Trophoblast cell (in vitro differentiated cells and primary cell): ENCODE results near the gene COL19A1.

Experiments used
- DNase-seq, 2 donors: peaks; one replicate each; pipeline ENCODE4 v3.0.0-alpha.2; 2016
- H2AFZ ChIP-seq: 2 replicates; pipeline ENCODE4 v1.6.1; 2013; ENCODE audit warnings: low read length, moderate library complexity, mild to moderate bottlenecking; ENCODE audit not compliant: insufficient read depth, poor library complexity
- H2AK5ac ChIP-seq: 2 replicates; pipeline ENCODE4 v1.6.1; 2013; ENCODE audit warnings: mild to moderate bottlenecking, low read length
- H2BK120ac ChIP-seq: 2 replicates; pipeline ENCODE4 v1.6.1; 2013; ENCODE audit warnings: low read length, mild to moderate bottlenecking, moderate library complexity; ENCODE audit not compliant: insufficient read depth, poor library complexity
- H2BK12ac ChIP-seq: 2 replicates; pipeline ENCODE4 v1.6.1; 2013; ENCODE audit warnings: mild to moderate bottlenecking, low read length, moderate library complexity
- H2BK5ac ChIP-seq: 2 replicates; pipeline ENCODE4 v1.6.1; 2013; ENCODE audit warnings: low read length, low read depth, moderate library complexity, mild to moderate bottlenecking; ENCODE audit not compliant: poor library complexity
- H3K14ac ChIP-seq: 2 replicates; pipeline ENCODE4 v1.6.1; 2013; ENCODE audit warnings: mild to moderate bottlenecking, low read length
- H3K18ac ChIP-seq: 2 replicates; pipeline ENCODE4 v1.6.1; 2013; ENCODE audit warnings: mild to moderate bottlenecking, low read length
- H3K23ac ChIP-seq: 2 replicates; pipeline ENCODE4 v1.6.1; 2013; ENCODE audit warnings: low read length
- H3K27ac ChIP-seq: 2 replicates; pipeline ENCODE4 v1.5.1; 2013; ENCODE audit warnings: low read depth, mild to moderate bottlenecking, inconsistent platforms, low read length, moderate library complexity
- H3K27me3 ChIP-seq: 2 replicates; pipeline ENCODE4 v1.6.1; 2013; ENCODE audit warnings: inconsistent platforms, mild to moderate bottlenecking, low read length, moderate library complexity; ENCODE audit not compliant: insufficient read depth
- H3K36me3 ChIP-seq, 2 experiments: 1 replicate in 1 of 2; 2 replicates in 1 of 2; pipeline ENCODE4 v1.6.1; 2013; ENCODE audit warnings: low read length in 2 of 2, mild to moderate bottlenecking in 2 of 2, moderate library complexity in 1 of 2; ENCODE audit not compliant: insufficient read depth in 2 of 2, control insufficient read depth in 1 of 2
- H3K4ac ChIP-seq: 2 replicates; pipeline ENCODE4 v1.6.1; 2013; ENCODE audit warnings: low read depth, mild to moderate bottlenecking, low read length, moderate library complexity
- H3K4me1 ChIP-seq, 2 experiments: 1 replicate in 1 of 2; 2 replicates in 1 of 2; pipeline ENCODE4 v1.6.1; 2013; ENCODE audit warnings: low read length in 2 of 2, mild to moderate bottlenecking in 2 of 2, moderate library complexity in 1 of 2; ENCODE audit not compliant: insufficient read depth in 2 of 2, control insufficient read depth in 1 of 2
- H3K4me2 ChIP-seq: 2 replicates; pipeline ENCODE4 v1.6.1; 2013; ENCODE audit warnings: inconsistent platforms, mild to moderate bottlenecking, low read length, moderate library complexity
- H3K4me3 ChIP-seq: 2 replicates; pipeline ENCODE4 v1.5.1; 2013; ENCODE audit warnings: mild to moderate bottlenecking, low read depth, low read length, inconsistent platforms
- H3K79me1 ChIP-seq: one replicate; pipeline ENCODE4 v1.6.1; 2013; ENCODE audit warnings: low read length
- H3K79me2 ChIP-seq: 2 replicates; pipeline ENCODE4 v1.6.1; 2013; ENCODE audit warnings: low read length, mild to moderate bottlenecking; ENCODE audit not compliant: control insufficient read depth, insufficient read depth, poor library complexity
- H3K9ac ChIP-seq: 2 replicates; pipeline ENCODE4 v1.6.1; 2013; ENCODE audit warnings: mild to moderate bottlenecking, low read length
- H3K9me3 ChIP-seq: 2 replicates; pipeline ENCODE4 v1.6.1; 2013; ENCODE audit warnings: low read depth, mild to moderate bottlenecking, control low read depth, inconsistent platforms, low read length; ENCODE audit not compliant: insufficient read depth
- H4K12ac ChIP-seq: 2 replicates; pipeline ENCODE4 v1.6.1; 2013; ENCODE audit warnings: low read depth, mild to moderate bottlenecking, low read length, moderate library complexity
- H4K8ac ChIP-seq: 2 replicates; pipeline ENCODE4 v1.6.1; 2013; ENCODE audit warnings: low read depth, mild to moderate bottlenecking, low read length, moderate library complexity
- H4K91ac ChIP-seq: one replicate; pipeline ENCODE4 v1.6.1; 2013; ENCODE audit warnings: low read depth, mild to moderate bottlenecking, low read length, moderate library complexity
- WGBS: extraction: QIAGEN DNeasy Blood & Tissue Kit; methylation state at CpG from one replicate; pipeline ENCODE4 v1.1.7; 2013; ENCODE audit warnings: missing lambda C conversion rate; ENCODE audit not compliant: insufficient read length, insufficient coverage; ENCODE audit errors: extremely low coverage; 5-methylcytosine and 5-hydroxymethylcytosine counted together

Gene COL19A1

DNA sequence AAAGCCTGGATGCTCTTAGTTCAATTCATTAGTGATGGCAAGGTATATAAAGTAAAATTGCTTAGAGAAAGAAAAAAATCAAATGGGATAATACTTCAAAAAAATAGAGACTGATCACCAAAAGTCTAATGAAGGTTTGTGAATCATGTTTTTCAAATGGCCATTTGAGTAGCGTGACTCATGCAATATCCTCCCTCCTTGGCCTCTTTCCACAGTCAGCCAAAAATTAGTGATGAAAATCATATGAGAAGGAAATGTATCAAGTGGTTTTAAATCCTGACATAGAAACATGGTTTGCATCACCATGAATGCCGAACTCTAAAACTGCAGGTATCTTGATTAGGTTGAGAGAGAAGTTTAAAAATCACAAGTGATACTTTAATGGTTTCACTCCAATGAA is 1.2 kb upstream of the COL19A1 start:
- Histone ChIP-seq H4K91ac (no peak overlapping the region), H2BK120ac (no peak overlapping the region), H3K18ac (no peak overlapping the region), H3K4ac (no peak overlapping the region), H2BK12ac (no peak overlapping the region), H3K9me3 (no peaks in the 10 kb centered on the region), H3K27ac (no peak overlapping the region), H3K4me2 (no peak overlapping the region), H3K4me3 (no peak overlapping the region), H3K23ac (no peak overlapping the region), H4K12ac (no peak overlapping the region), H3K14ac (no peak overlapping the region), H2AK5ac (no peak overlapping the region), H3K79me1 (peaks cover 9% of the 10 kb centered on the region), H3K79me2 (peaks cover 3% of the 10 kb centered on the region), H3K9ac (no peak overlapping the region), H4K8ac (no peak overlapping the region), H3K36me3 (no peaks in the 10 kb centered on the region), H3K27me3 (no peaks in the 10 kb centered on the region), H3K4me1 (peaks cover 0 to 2% of the 10 kb centered on the region in 2 experiments), H2BK5ac (no peak overlapping the region), H2AFZ (no peak overlapping the region)
- no peak for DNase-seq
- no CpG with 5 or more reads among the region's 2 CpGs for WGBS

DNA sequence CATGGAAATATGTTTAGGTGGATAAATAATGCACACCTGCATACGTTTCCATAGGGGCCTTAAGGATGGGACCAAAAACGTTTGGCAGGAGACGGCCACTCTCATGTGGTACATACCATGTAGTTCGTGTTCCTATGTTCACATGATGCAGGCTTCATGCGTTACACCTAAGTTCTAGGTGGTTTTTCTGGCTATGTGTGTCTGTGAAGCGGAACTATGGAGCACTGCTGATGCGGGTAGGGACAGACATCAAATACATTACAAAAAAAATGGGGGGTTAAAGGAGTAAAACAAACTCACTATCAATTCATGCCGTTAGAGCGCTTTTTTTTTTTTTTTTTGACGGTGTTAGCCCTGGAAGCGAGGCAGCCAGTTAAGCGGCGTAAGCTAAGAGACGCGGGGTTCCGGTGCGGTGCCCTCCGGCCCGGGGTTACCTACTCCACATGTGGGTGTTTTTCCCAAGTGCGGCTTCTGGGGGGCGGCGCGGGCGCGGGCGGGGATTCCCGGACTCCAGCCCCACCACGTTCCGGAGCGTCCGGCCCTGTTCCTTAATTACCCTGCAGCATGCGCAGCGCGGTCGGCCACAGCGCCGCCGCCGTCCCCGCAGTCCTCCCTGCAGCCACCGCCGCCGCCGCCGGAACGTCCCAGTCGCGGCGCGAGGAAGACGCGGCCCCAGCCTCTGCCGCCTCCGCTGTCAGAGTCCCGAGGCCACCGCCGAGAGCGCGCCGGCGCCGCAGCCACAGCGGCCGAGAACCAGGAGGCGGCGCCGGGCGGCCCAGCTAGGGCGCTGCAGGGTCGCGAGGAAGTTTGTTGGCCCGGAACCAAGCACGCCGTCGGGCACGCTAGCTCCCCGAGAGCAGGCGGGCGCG is 648 bp downstream of the COL19A1 start:
- Histone ChIP-seq H3K14ac (peak overlapping the region; percentile 47), H3K36me3 (no peaks in the 10 kb centered on the region), H3K79me2 (peaks cover 3% of the 10 kb centered on the region), H4K91ac (peak overlapping the region; percentile 49), H2BK5ac (peak overlapping the region; percentile 18), H3K4me2 (peak overlapping the region; percentile 99), H3K4ac (peak overlapping the region; percentile 24), H2BK12ac (peak overlapping the region; percentile 4), H3K23ac (no peak overlapping the region), H4K8ac (peak overlapping the region; percentile 64), H2AK5ac (no peak overlapping the region), H2AFZ (peak overlapping the region; percentile 62), H2BK120ac (peak overlapping the region; percentile 27), H3K79me1 (peaks cover 9% of the 10 kb centered on the region), H3K27ac (peak overlapping the region; percentile 18), H3K9me3 (no peaks in the 10 kb centered on the region), H3K18ac (peak overlapping the region; percentile 20), H4K12ac (peak overlapping the region; percentile 10), H3K4me3 (peak overlapping the region; percentile 82), H3K27me3 (no peaks in the 10 kb centered on the region), H3K4me1 (peaks cover 0 to 2% of the 10 kb centered on the region in 2 experiments), H3K9ac (peak overlapping the region; percentile 77)
- DNase-seq: peak; percentile 57 to 79
- no CpG with 5 or more reads among the region's 80 CpGs for WGBS

DNA sequence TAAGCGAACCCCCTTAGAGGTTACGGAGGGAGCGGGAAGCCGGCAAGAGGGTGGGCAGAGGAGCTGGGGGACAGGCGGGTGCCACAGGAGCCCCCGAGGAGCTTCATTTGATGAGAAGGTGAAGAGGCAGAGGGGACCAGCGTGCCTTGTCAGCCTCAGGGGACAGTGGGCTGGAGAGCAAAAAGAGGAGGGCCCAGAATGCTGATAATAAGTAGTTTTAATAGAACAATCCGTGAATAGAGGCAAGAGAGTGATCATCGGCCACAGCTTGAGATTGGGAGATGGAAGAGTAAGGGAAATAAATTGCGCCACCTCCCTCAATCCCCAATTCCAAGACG is 1.3 kb downstream of the COL19A1 start:
- peaks cover 0 to 2% of the 10 kb centered on the region in 2 experiments for H3K4me1 ChIP-seq
- no peaks in the 10 kb centered on the region for H3K27me3 ChIP-seq
- peaks cover 9% of the 10 kb centered on the region for H3K79me1 ChIP-seq
- H4K91ac ChIP-seq: peak overlapping the region; percentile 49
- peak overlapping the region; percentile 4 for H2BK12ac ChIP-seq
- peak overlapping the region; percentile 27 for H2BK120ac ChIP-seq
- no peaks in the 10 kb centered on the region for H3K9me3 ChIP-seq
- H3K79me2 ChIP-seq: peaks cover 3% of the 10 kb centered on the region
- H2AFZ ChIP-seq: peak overlapping the region; percentile 62
- no peak overlapping the region for H3K23ac ChIP-seq
- WGBS: no CpG with 5 or more reads among the region's 11 CpGs
- H4K8ac ChIP-seq: peak overlapping the region; percentile 64
- peak overlapping the region; percentile 99 for H3K4me2 ChIP-seq
- no peak for DNase-seq
- peak overlapping the region; percentile 10 for H4K12ac ChIP-seq
- H3K18ac ChIP-seq: peak overlapping the region; percentile 20
- peak overlapping the region; percentile 18 for H2BK5ac ChIP-seq
- H3K14ac ChIP-seq: peak overlapping the region; percentile 47
- H3K4me3 ChIP-seq: peak overlapping the region; percentile 82
- peak overlapping the region; percentile 18 for H3K27ac ChIP-seq
- H3K9ac ChIP-seq: peak overlapping the region; percentile 77
- no peak overlapping the region for H2AK5ac ChIP-seq
- no peaks in the 10 kb centered on the region for H3K36me3 ChIP-seq
- H3K4ac ChIP-seq: peak overlapping the region; percentile 24

DNA sequence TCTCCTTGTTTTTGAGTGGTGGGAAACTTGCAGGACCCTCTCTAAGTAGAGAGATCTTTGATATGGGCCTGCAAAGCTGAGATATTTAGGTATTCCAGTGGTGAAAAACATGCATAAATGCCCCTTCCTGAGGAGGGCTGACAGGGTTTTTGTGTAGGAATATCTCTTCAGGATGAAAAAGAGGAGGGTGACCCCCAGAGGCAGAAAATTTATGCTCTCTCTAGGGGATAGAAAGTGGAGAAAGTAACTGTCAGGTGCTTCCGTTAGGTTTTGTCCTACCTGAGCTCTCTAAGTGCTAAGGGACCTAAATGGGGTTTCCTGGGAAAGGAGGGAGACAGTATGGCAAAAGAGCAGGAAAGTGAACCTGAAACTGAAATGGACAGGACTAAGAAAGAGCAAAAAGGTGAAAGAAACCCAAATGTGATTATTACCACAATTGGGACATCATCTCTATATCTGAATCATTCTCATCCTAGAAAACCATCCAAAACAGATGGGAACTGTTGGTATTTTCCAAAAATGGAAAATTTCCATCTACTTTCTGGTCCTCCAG is 2.0 kb downstream of the COL19A1 start:
- Histone ChIP-seq H2AK5ac (no peak overlapping the region), H3K36me3 (no peaks in the 10 kb centered on the region), H3K79me2 (peaks cover 3% of the 10 kb centered on the region), H2BK120ac (no peak overlapping the region), H3K4me1 (peaks cover 0 to 2% of the 10 kb centered on the region in 2 experiments), H2AFZ (no peak overlapping the region), H3K23ac (no peak overlapping the region), H2BK5ac (peak overlapping the region; percentile 3), H4K8ac (no peak overlapping the region), H3K4me2 (peak overlapping the region; percentile 99), H2BK12ac (no peak overlapping the region), H3K4ac (no peak overlapping the region), H3K9ac (no peak overlapping the region), H3K9me3 (no peaks in the 10 kb centered on the region), H3K18ac (no peak overlapping the region), H3K14ac (no peak overlapping the region), H4K12ac (no peak overlapping the region), H4K91ac (no peak overlapping the region), H3K27me3 (no peaks in the 10 kb centered on the region), H3K4me3 (no peak overlapping the region), H3K79me1 (peaks cover 9% of the 10 kb centered on the region), H3K27ac (no peak overlapping the region)
- no CpG with 5 or more reads among the region's 1 CpG for WGBS
- DNase-seq: no peak
